Left renal cortex interstitium (tissue), 4 donors: ENCODE data around the gene PAPPA2. TPM values are rescaled to one million over a fixed set of nuclear protein-coding genes. Genes with fewer than 3 reads are reported as not detected.
A peak's percentile ranks its signal among the peaks of the same experiment; 100 is the strongest.

Experiments used
- DNase-seq, 4 donors: peaks; one replicate each; pipeline ENCODE4 v3.0.0-alpha.2; 2013; ENCODE audit warnings: low read depth in 4 of 4, low spot score in 2 of 4, missing footprints in 1 of 4
- polyA plus RNA-seq, 4 donors: library from polyadenylated mRNA; unstranded; fragments of 120-200 nt; gene quantifications; one replicate each; pipeline ENCODE4 v1.2.1, GENCODE V29; 2013; ENCODE audit not compliant: insufficient read length in 4 of 4

Gene PAPPA2
- polyA plus RNA-seq, 4 donors: 50.3 to 64.4 (median 54.6) TPM

- DNase-seq: peak in 3 of 4 donors; percentile 34 to 46 (median 42)
Observed at GRCh38 chr1:176843352-176844297, 380.6 kb downstream of the PAPPA2 start.

GRCh38 chr1:176847052-176847451, 384.1 kb downstream of the PAPPA2 start:
- no peak for DNase-seq

- no peak for DNase-seq
Observed at GRCh38 chr1:176849281-176849680, 386.3 kb downstream of the PAPPA2 start.

- DNase-seq: no peak
Observed at GRCh38 chr1:176850871-176851270, 387.9 kb downstream of the PAPPA2 start.

GRCh38 chr1:176852124-176852523, 389.1 kb downstream of the PAPPA2 start:
- DNase-seq: no peak

GRCh38 chr1:176853503-176853902, 390.5 kb downstream of the PAPPA2 start:
- no peak for DNase-seq

GRCh38 chr1:176854121-176854520, 391.1 kb downstream of the PAPPA2 start:
- DNase-seq: no peak

GRCh38 chr1:176854758-176855745, 392.1 kb downstream of the PAPPA2 start:
- no peak for DNase-seq

GRCh38 chr1:176857632-176858031, 394.7 kb downstream of the PAPPA2 start:
- no peak for DNase-seq

- no peak for DNase-seq
Observed at GRCh38 chr1:176858433-176858916, 395.5 kb downstream of the PAPPA2 start.

GRCh38 chr1:176863613-176864012, 400.6 kb downstream of the PAPPA2 start:
- no peak for DNase-seq

- no peak for DNase-seq
Observed at GRCh38 chr1:176864211-176864610, 401.2 kb downstream of the PAPPA2 start.

GRCh38 chr1:176866011-176866714, 403.2 kb downstream of the PAPPA2 start:
- DNase-seq: no peak

GRCh38 chr1:176869577-176869976, 406.6 kb downstream of the PAPPA2 start:
- no peak for DNase-seq

- DNase-seq: no peak
Observed at GRCh38 chr1:176876966-176877515, 414.1 kb downstream of the PAPPA2 start.

- no peak for DNase-seq
Observed at GRCh38 chr1:176877557-176877956, 414.6 kb downstream of the PAPPA2 start.

- no peak for DNase-seq
Observed at GRCh38 chr1:176878750-176879536, 416.0 kb downstream of the PAPPA2 start.

- no peak for DNase-seq
Observed at GRCh38 chr1:176879784-176880620, 417.0 kb downstream of the PAPPA2 start.
